GM12878 (cell line): ENCODE data around the gene DDX50. TPM values are rescaled to one million over a fixed set of nuclear protein-coding genes. Genes with fewer than 3 reads are reported as not detected.
"Not testable (repeated sequence)": the region's sequence is repeated elsewhere in the genome, so short reads cannot be mapped to it uniquely, and the experiment has no call there.

Experiments
- ATAC-seq: fragments of 200-7000 bp; cut with Tn5 transposase; 3 replicates; pipeline ENCODE4 v1.9.1; 2020; ENCODE audit warnings: mild to moderate bottlenecking, moderate library complexity
- BruUV-seq: library from RNA; stranded (reverse); fragments of 400-500 nt; replicated peaks from 2 replicates; lab custom pipeline; 2021; lab: Mats Ljungman, UMichigan
- CTCF ChIA-PET: fragments of 300-600 bp; sonication (Branson Sonifier 250); formaldehyde crosslinking; extraction: SDS; loops from one replicate; lab custom pipeline; 2021; ENCODE audit warnings: inconsistent platforms; lab: Yijun Ruan, JAX
- POLR2A ChIA-PET: fragments of 350-600 bp; formaldehyde crosslinking; extraction: SDS; loops from one replicate; lab custom pipeline; 2021; ENCODE audit warnings: inconsistent platforms; lab: Charles Lee
- RAD21 ChIA-PET: fragments of 300-600 bp; sonication (Branson Sonifier 250); formaldehyde crosslinking; loops from one replicate; lab custom pipeline; 2023; ENCODE audit warnings: antibody characterized with exemption; ENCODE audit not compliant: unreplicated experiment; lab: Charles Lee
- SMC1A ChIA-PET: fragments of 300-600 bp; sonication (Branson Sonifier 250); formaldehyde crosslinking; loops from one replicate; lab custom pipeline; 2023; ENCODE audit not compliant: unreplicated experiment, uncharacterized antibody; lab: Charles Lee
- DNase-seq: peaks from one replicate; pipeline ENCODE4 v3.0.0-alpha.2; 2011; ENCODE audit warnings: low read depth, low spot score
- FAIRE-seq: peaks from 3 replicates; lab custom pipeline; 2011; peaks lifted over from hg19 to GRCh38; lab: Jason Lieb, UNC
- H2AFZ ChIP-seq: 2 replicates; pipeline ENCODE4 v1.6.0; 2011; ENCODE audit warnings: low read depth, low read length, control low read depth; ENCODE audit not compliant: control insufficient read depth
- H3K27ac ChIP-seq: 2 replicates; pipeline ENCODE4 v1.5.1; 2011; ENCODE audit warnings: control low read depth; ENCODE audit not compliant: control insufficient read depth, insufficient read depth
- H3K27me3 ChIP-seq, 2 experiments: replicated peaks in 1 of 2; 2 replicates each; pipeline versions ENCODE4 v1.6.0 to v1.6.1; 2011; ENCODE audit warnings: low read length in 1 of 2; ENCODE audit not compliant: control insufficient read depth in 2 of 2, insufficient read depth in 2 of 2
- H3K36me3 ChIP-seq, 2 experiments: 2 replicates each; pipeline ENCODE4 v1.5.1; 2011; ENCODE audit warnings: low read length in 1 of 2; ENCODE audit not compliant: control insufficient read depth in 2 of 2, insufficient read depth in 2 of 2
- H3K4me1 ChIP-seq: 2 replicates; pipeline ENCODE4 v1.6.1; 2011; ENCODE audit warnings: mild to moderate bottlenecking, low read length, moderate library complexity, mixed read lengths; ENCODE audit not compliant: control insufficient read depth, insufficient read depth
- H3K4me2 ChIP-seq: 2 replicates; pipeline ENCODE4 v1.6.0; 2011; ENCODE audit warnings: control low read depth; ENCODE audit not compliant: control insufficient read depth, insufficient read depth
- H3K4me3 ChIP-seq: fragments of 200-600 bp; sonication (generic); 2 replicates; pipeline ENCODE4 v1.5.1; 2016
- H3K79me2 ChIP-seq: 2 replicates; pipeline ENCODE4 v1.6.0; 2011; ENCODE audit warnings: low read length; ENCODE audit not compliant: control insufficient read depth, insufficient read depth
- H3K9ac ChIP-seq: 2 replicates; pipeline ENCODE4 v1.8.0; 2011; ENCODE audit warnings: low read length, control low read depth, mixed read lengths; ENCODE audit not compliant: control insufficient read depth, insufficient read depth
- H3K9me3 ChIP-seq: replicated peaks from 3 replicates; pipeline ENCODE4 v1.5.1; 2011; ENCODE audit warnings: mild to moderate bottlenecking, low read length; ENCODE audit not compliant: control insufficient read depth, insufficient read depth
- H4K20me1 ChIP-seq: 2 replicates; pipeline ENCODE4 v1.6.0; 2011; ENCODE audit not compliant: control insufficient read depth, insufficient read depth
- ASH2L ChIP-seq: fragments of 300-600, 200-600 bp; sonication (generic); IDR thresholded peaks from 2 replicates; pipeline ENCODE4 v1.6.1; 2017; ENCODE audit warnings: low read depth, mild to moderate bottlenecking, borderline replicate concordance
- ATF3 ChIP-seq: IDR thresholded peaks from 2 replicates; pipeline ENCODE4 v1.6.1; 2011; ENCODE audit warnings: low read depth, mild to moderate bottlenecking, low read length, moderate library complexity, borderline replicate concordance; ENCODE audit errors: extremely low read depth
- CHD2 ChIP-seq: IDR thresholded peaks from 2 replicates; pipeline ENCODE4 v1.6.1; 2011; ENCODE audit warnings: low read depth, low read length, improper control_type of control experiment, borderline replicate concordance
- E4F1 ChIP-seq: fragments of 450-650 bp; IDR thresholded peaks from 2 replicates; pipeline ENCODE4 v1.6.1; 2018; ENCODE audit warnings: borderline replicate concordance, mild to moderate bottlenecking; ENCODE audit not compliant: partially characterized antibody
- ESRRA ChIP-seq: IDR thresholded peaks from 2 replicates; pipeline ENCODE4 v1.6.1; 2012; ENCODE audit warnings: mild to moderate bottlenecking, low read length, improper control_type of control experiment
- IKZF2 ChIP-seq, 2 experiments: fragments of 450-650 bp; IDR thresholded peaks; 2 replicates each; pipeline ENCODE4 v1.6.1; 2017; ENCODE audit warnings: mild to moderate bottlenecking in 2 of 2, moderate library complexity in 2 of 2
- JUND ChIP-seq: IDR thresholded peaks from 2 replicates; pipeline ENCODE4 v1.6.1; 2012; ENCODE audit warnings: low read depth, mild to moderate bottlenecking, low read length, improper control_type of control experiment, moderate library complexity
- LARP7 ChIP-seq: fragments of 450-650 bp; IDR thresholded peaks from 2 replicates; pipeline ENCODE4 v1.6.1; 2017; ENCODE audit warnings: mild to moderate bottlenecking
- MYC ChIP-seq: IDR thresholded peaks from 2 replicates; pipeline ENCODE4 v1.6.1; 2011; ENCODE audit warnings: mild to moderate bottlenecking, low read length, moderate library complexity, inconsistent platforms; ENCODE audit not compliant: insufficient read depth, insufficient replicate concordance, insufficient read length, severe bottlenecking
- POLR2AphosphoS5 ChIP-seq: IDR thresholded peaks from 2 replicates; pipeline ENCODE4 v1.6.1; 2011; ENCODE audit warnings: mild to moderate bottlenecking, low read length, inconsistent platforms
- SIX5 ChIP-seq: IDR thresholded peaks from 2 replicates; pipeline ENCODE4 v1.6.1; 2011; ENCODE audit warnings: mild to moderate bottlenecking, low read depth, low read length, moderate library complexity; ENCODE audit not compliant: severe bottlenecking
- SPI1 ChIP-seq: IDR thresholded peaks from 2 replicates; pipeline ENCODE4 v1.6.1; 2011; ENCODE audit warnings: low read depth, mild to moderate bottlenecking, low read length, moderate library complexity, borderline replicate concordance; ENCODE audit not compliant: insufficient read depth
- YY1 ChIP-seq: IDR thresholded peaks from 2 replicates; pipeline ENCODE4 v1.6.1; 2011; ENCODE audit warnings: low read depth, mild to moderate bottlenecking, low read length
- WGBS: methylation state at CpG from one replicate; pipeline ENCODE4 v1.1.6; 2016; ENCODE audit warnings: low lambda C conversion rate; ENCODE audit not compliant: insufficient replicate concordance, insufficient coverage; ENCODE audit errors: missing lambda C conversion rate; 5-methylcytosine and 5-hydroxymethylcytosine counted together
- in situ Hi-C: fragments of 300-500 bp; cut with MboI; formaldehyde crosslinking; loops from 9 replicates; pipeline ENCODE4 v1.14.3; 2018; ENCODE audit warnings: mixed read lengths
- intact Hi-C: fragments of 100-400 bp; cut with micrococcal nuclease; formaldehyde crosslinking; loops from one replicate; pipeline ENCODE4 v1.14.2; 2022; ENCODE audit not compliant: unreplicated experiment
- polyA plus RNA-seq, 11 experiments: library from polyadenylated mRNA; depleted of rRNA in 4 of 11; unstranded in 6 of 11; stranded (reverse) in 5 of 11; fragments of >200 nt; fragmentation: Nextera tagmentation in 4 of 11; fragmentation: Illumina TruSeq in 1 of 11; extraction: Ambion mirVana in 4 of 11; extraction: Trizol in 1 of 11; gene quantifications; 1 replicate in 1 of 11; 2 replicates in 10 of 11; pipeline versions ENCODE4 v1.2.1 to v1.2.3, GENCODE V29; 2011 to 2016; ENCODE audit warnings: inconsistent platforms in 2 of 11, missing spikeins in 2 of 11, low read depth in 1 of 11
- total RNA-seq, 4 experiments: library from RNA; depleted of rRNA in 3 of 4; stranded (reverse); fragments of >200 nt in 3 of 4; fragmentation: Illumina TruSeq in 1 of 4; extraction: Trizol in 1 of 4; gene quantifications; 2 replicates each; pipeline versions ENCODE4 v1.2.1 to v1.2.3, GENCODE V29; 2013 to 2021

DDX50 gene
- total and polyA plus RNA-seq, 10 of the 15 experiments (the other 5 are each of a cell fraction or from before 2014, with no cell fraction given): 24.9 to 52.0 (median 36.8) TPM

- SMC1A ChIA-PET: interaction anchor here (1.2 kb wide), 1 partner anchor 563 kb away, joined by 3 read pairs; no protein-coding TSS in a partner anchor
- 97% methylated on average over 3 of the region's 3 CpGs for WGBS
- H3K9ac ChIP-seq, intact Hi-C loops, H3K27ac ChIP-seq, RAD21 ChIA-PET, H3K27me3 ChIP-seq, H3K4me3 ChIP-seq, H3K9me3 ChIP-seq, CTCF ChIA-PET, H4K20me1 ChIP-seq, DNase-seq, in situ Hi-C loops, H2AFZ ChIP-seq, H3K4me1 ChIP-seq, ATAC-seq, BruUV-seq, H3K4me2 ChIP-seq, FAIRE-seq, H3K79me2 ChIP-seq: not testable (repeated sequence)
- POLR2A ChIA-PET: interaction anchor here (0.7 kb wide), 1 partner anchor 21 kb away, joined by 5 read pairs; no protein-coding TSS in a partner anchor
- peaks cover 0 to 10% of the 10 kb centered on the region in 2 experiments; a peak in 3 of 4 replicates for H3K36me3 ChIP-seq
These were observed 31.7 kb downstream of the DDX50 start for GRCh38 chr10:68932860-68933259.

- no peak for ATAC-seq
- POLR2A ChIA-PET: no interaction called here
These were observed 33.9 kb downstream of the DDX50 start for GRCh38 chr10:68934994-68935393.

More at GRCh38 chr10:68934994-68935393, 33.9 kb downstream of the DDX50 start:
- Histone ChIP-seq H4K20me1 (no peaks in the 10 kb centered on the region), H3K9ac (no peak overlapping the region), H3K4me1 (no peaks in the 10 kb centered on the region), H3K27me3 (no peaks in the 10 kb centered on the region), H3K4me3 (no peak overlapping the region), H3K27ac (no peak overlapping the region), H2AFZ (no peak overlapping the region), H3K9me3 (no peaks in the 10 kb centered on the region), H3K36me3 (peaks cover 0 to 8% of the 10 kb centered on the region in 2 experiments; a peak in 2 of 4 replicates), H3K4me2 (no peak overlapping the region), H3K79me2 (no peaks in the 10 kb centered on the region)
- RAD21 ChIA-PET: no interaction called here
- CTCF ChIA-PET: interaction anchor here (0.6 kb wide), 1 partner anchor 147 kb away, joined by 3 read pairs; no protein-coding TSS in a partner anchor
- in situ Hi-C loops (no loop called here), intact Hi-C loops (no loop called here)
- FAIRE-seq (no peak), DNase-seq (no peak)
- no peak for TF ChIP-seq ASH2L
- no peak for TF ChIP-seq MYC
- TF ChIP-seq ATF3: no peak
- no peak for TF ChIP-seq IKZF2 (IDR thresholded peaks at IDR 0.05)
- TF ChIP-seq LARP7: no peak
- no peak for TF ChIP-seq POLR2AphosphoS5
- no peak for TF ChIP-seq CHD2
- TF ChIP-seq SPI1: no peak
- no peak for TF ChIP-seq E4F1
- no peak for TF ChIP-seq JUND
- no peak for TF ChIP-seq YY1
- TF ChIP-seq SIX5: no peak
- no peak for TF ChIP-seq ESRRA
- SMC1A ChIA-PET: interaction anchor here (0.7 kb wide), 1 partner anchor 208 kb away, joined by 3 read pairs; no protein-coding TSS in a partner anchor
- BruUV-seq: no TSS peak
